Parathyroid adenoma (tissue), 2 donors: ENCODE data around the gene RNF43.

Source experiments
- H2AFZ ChIP-seq: fragments of 300-600 bp; sonication (generic); one replicate; pipeline ENCODE4 v1.7.0; 2017; ENCODE audit warnings: antibody characterized with exemption, mild to moderate bottlenecking
- H3K27ac ChIP-seq: fragments of 300-600 bp; sonication (generic); one replicate; pipeline ENCODE4 v1.7.0; 2017
- H3K27me3 ChIP-seq: fragments of 300-600 bp; sonication (generic); one replicate; pipeline ENCODE4 v1.7.0; 2017; ENCODE audit warnings: low read length; ENCODE audit not compliant: control insufficient read depth, insufficient read depth
- H3K36me3 ChIP-seq: fragments of 300-600 bp; sonication (generic); one replicate; pipeline ENCODE4 v1.7.0; 2017; ENCODE audit warnings: low read length; ENCODE audit not compliant: control insufficient read depth, insufficient read depth
- H3K4me1 ChIP-seq: fragments of 300-600 bp; sonication (generic); one replicate; pipeline ENCODE4 v1.7.0; 2017; ENCODE audit warnings: control low read depth
- H3K4me2 ChIP-seq: fragments of 300-600 bp; sonication (generic); one replicate; pipeline ENCODE4 v1.7.0; 2017; ENCODE audit warnings: low read length
- H3K4me3 ChIP-seq: fragments of 300-600 bp; sonication (generic); one replicate; pipeline ENCODE4 v1.7.0; 2017; ENCODE audit warnings: low read depth, low read length
- H3K79me2 ChIP-seq: fragments of 300-600 bp; sonication (generic); one replicate; pipeline ENCODE4 v1.7.0; 2017; ENCODE audit warnings: control low read depth
- H3K9ac ChIP-seq: fragments of 300-600 bp; sonication (generic); one replicate; pipeline ENCODE4 v1.7.0; 2017; ENCODE audit warnings: mild to moderate bottlenecking
- H3K9me3 ChIP-seq: fragments of 300-600 bp; sonication (generic); one replicate; pipeline ENCODE4 v1.7.0; 2017; ENCODE audit warnings: low read length; ENCODE audit not compliant: control insufficient read depth
- CTCF ChIP-seq: fragments of 300-600 bp; sonication (generic); IDR thresholded peaks from one replicate; pipeline ENCODE4 v1.7.0; 2017; ENCODE audit warnings: antibody characterized with exemption, mild to moderate bottlenecking
- donor health status: primary hyperparathyroidism.

Gene RNF43

GRCh38 chr17:58417300-58418092 is at the start of gene RNF43:
Gene RNF43 (minus strand): TSS chr17:58417534. CDS start chr17:58415577, 1,957 bp downstream.
- Histone ChIP-seq H2AFZ (peak within 1 kb of the TSS; percentile 79), H3K36me3 (no peaks in the 10 kb centered on the region), H3K4me1 (peaks cover 5% of the 10 kb centered on the region), H3K27me3 (no peaks in the 10 kb centered on the region), H3K9me3 (no peaks in the 10 kb centered on the region), H3K4me2 (peak within 1 kb of the TSS; percentile 70), H3K4me3 (peak within 1 kb of the TSS; percentile 70), H3K27ac (peak within 1 kb of the TSS; percentile 55), H3K79me2 (peaks cover 2% of the 10 kb centered on the region), H3K9ac (no peak within 1 kb of the TSS)
- peak; percentile 92 for TF ChIP-seq CTCF

GRCh38 chr17:58455491-58455890 is 38.2 kb upstream of the RNF43 start:
- H2AFZ ChIP-seq = no peak overlapping the region
- no peaks in the 10 kb centered on the region for H3K36me3 ChIP-seq
- no peak overlapping the region for H3K27ac ChIP-seq
- no peak overlapping the region for H3K4me2 ChIP-seq
- H3K9me3 ChIP-seq = no peaks in the 10 kb centered on the region
- no peak for TF ChIP-seq CTCF
- H3K27me3 ChIP-seq = no peaks in the 10 kb centered on the region
- no peak overlapping the region for H3K9ac ChIP-seq
- H3K4me1 ChIP-seq = no peaks in the 10 kb centered on the region
- H3K79me2 ChIP-seq = no peaks in the 10 kb centered on the region
- H3K4me3 ChIP-seq = no peak overlapping the region

GRCh38 chr17:58452738-58453137 is 35.4 kb upstream of the RNF43 start:
- no peaks in the 10 kb centered on the region for H3K36me3 ChIP-seq
- no peak overlapping the region for H2AFZ ChIP-seq
- H3K27ac ChIP-seq = no peak overlapping the region
- H3K27me3 ChIP-seq = no peaks in the 10 kb centered on the region
- H3K4me1 ChIP-seq = no peaks in the 10 kb centered on the region
- no peak for TF ChIP-seq CTCF
- H3K9me3 ChIP-seq = no peaks in the 10 kb centered on the region
- H3K79me2 ChIP-seq = no peaks in the 10 kb centered on the region
- no peak overlapping the region for H3K4me3 ChIP-seq
- H3K9ac ChIP-seq = no peak overlapping the region
- H3K4me2 ChIP-seq = no peak overlapping the region

- H3K4me1 ChIP-seq = no peaks in the 10 kb centered on the region
- H3K27me3 ChIP-seq = no peaks in the 10 kb centered on the region
- peak; percentile 74 for TF ChIP-seq CTCF
- no peak overlapping the region for H3K4me2 ChIP-seq
- H3K4me3 ChIP-seq = no peak overlapping the region
- no peak overlapping the region for H2AFZ ChIP-seq
- no peak overlapping the region for H3K9ac ChIP-seq
- H3K27ac ChIP-seq = no peak overlapping the region
- H3K79me2 ChIP-seq = no peaks in the 10 kb centered on the region
- H3K9me3 ChIP-seq = no peaks in the 10 kb centered on the region
- H3K36me3 ChIP-seq = no peaks in the 10 kb centered on the region
These were observed 30.0 kb upstream of the RNF43 start for GRCh38 chr17:58447039-58447975.
